BJ (cell line): Measurements from ENCODE around the gene PRICKLE1. TPM values are rescaled to one million over a fixed set of nuclear protein-coding genes. Genes with fewer than 3 reads are reported as not detected.

Experiments used
- CTCF ChIA-PET: fragments of 350-600 bp; formaldehyde crosslinking; extraction: SDS; loops from one replicate; lab custom pipeline; 2021; ENCODE audit warnings: antibody characterized with exemption, inconsistent platforms; lab: Yijun Ruan, JAX
- POLR2A ChIA-PET: fragments of 300-600 bp; sonication (Branson Sonifier 250); formaldehyde crosslinking; extraction: SDS; loops from one replicate; lab custom pipeline; 2021; ENCODE audit warnings: antibody characterized with exemption; lab: Charles Lee
- DNase-seq: peaks from one replicate; pipeline ENCODE4 v3.0.0-alpha.2; 2011; ENCODE audit warnings: low read depth
- H3K27me3 ChIP-seq: 2 replicates; pipeline ENCODE4 v1.6.0; 2011; ENCODE audit warnings: low read length; ENCODE audit not compliant: control insufficient read depth, insufficient read depth
- H3K36me3 ChIP-seq: 2 replicates; pipeline ENCODE4 v1.5.1; 2011; ENCODE audit warnings: low read length; ENCODE audit not compliant: control insufficient read depth, insufficient read depth
- H3K4me3 ChIP-seq: 2 replicates; pipeline ENCODE4 v1.5.1; 2011; ENCODE audit warnings: low read depth, mild to moderate bottlenecking, control low read depth, low read length
- CTCF ChIP-seq: IDR thresholded peaks from 2 replicates; pipeline ENCODE4 v1.5.1; 2011; ENCODE audit warnings: low read depth, mild to moderate bottlenecking, control low read depth, inconsistent platforms, low read length, moderate library complexity; ENCODE audit not compliant: insufficient read depth
- polyA plus RNA-seq: library from polyadenylated mRNA; depleted of rRNA; stranded (reverse); fragments of >200 nt; gene quantifications from 2 replicates; pipeline ENCODE4 v1.2.3, GENCODE V29; 2011

The PRICKLE1 gene
- polyA plus RNA-seq, 1 experiment, result 19.9 TPM

- no peak overlapping the region for H3K4me3 ChIP-seq
- TF ChIP-seq CTCF, result no peak
- no peak for DNase-seq
- CTCF ChIA-PET, result interaction anchor here (1.5 kb wide), 1 partner anchor 15 kb away, joined by 6 read pairs; no protein-coding TSS in a partner anchor
- peaks cover 17% of the 10 kb centered on the region for H3K36me3 ChIP-seq
- POLR2A ChIA-PET, result no interaction called here
- no peaks in the 10 kb centered on the region for H3K27me3 ChIP-seq
Observed at GRCh38 chr12:42468921-42469320, 120.6 kb downstream of the PRICKLE1 start.

GRCh38 chr12:42468341-42468821 lies 121.2 kb downstream of the PRICKLE1 start:
- Histone ChIP-seq H3K27me3 (no peaks in the 10 kb centered on the region), H3K4me3 (no peak overlapping the region), H3K36me3 (peaks cover 19% of the 10 kb centered on the region)
- no peak for DNase-seq
- POLR2A ChIA-PET, result interaction anchor here (0.6 kb wide), 1 partner anchor 337 kb away, joined by 3 read pairs; no protein-coding TSS in a partner anchor
- no peak for TF ChIP-seq CTCF
- CTCF ChIA-PET, result interaction anchor here (1.5 kb wide), 1 partner anchor 15 kb away, joined by 6 read pairs; no protein-coding TSS in a partner anchor

GRCh38 chr12:42463671-42464070 lies 125.9 kb downstream of the PRICKLE1 start:
- no peak for DNase-seq
- Histone ChIP-seq H3K36me3 (peaks cover 20% of the 10 kb centered on the region), H3K27me3 (no peaks in the 10 kb centered on the region), H3K4me3 (no peak overlapping the region)
- TF ChIP-seq CTCF, result no peak
- ChIA-PET CTCF (no interaction called here), POLR2A (no interaction called here)

GRCh38 chr12:42462486-42462885 lies 127.1 kb downstream of the PRICKLE1 start:
- no peak for DNase-seq
- ChIA-PET POLR2A (no interaction called here), CTCF (interaction anchor here (0.8 kb wide), 1 partner anchor 20 kb away, joined by 3 read pairs; no protein-coding TSS in a partner anchor)
- TF ChIP-seq CTCF, result no peak
- no peak overlapping the region for H3K4me3 ChIP-seq
- peaks cover 19% of the 10 kb centered on the region for H3K36me3 ChIP-seq
- H3K27me3 ChIP-seq, result no peaks in the 10 kb centered on the region

GRCh38 chr12:42459336-42459847 lies 130.2 kb downstream of the PRICKLE1 start:
- CTCF ChIA-PET, result interaction anchor here (0.5 kb wide), 1 partner anchor 330 kb away, joined by 3 read pairs; no protein-coding TSS in a partner anchor
- POLR2A ChIA-PET, result no interaction called here
- Histone ChIP-seq H3K4me3 (no peak overlapping the region), H3K27me3 (no peaks in the 10 kb centered on the region), H3K36me3 (peaks cover 10% of the 10 kb centered on the region)
- DNase-seq, result no peak
- no peak for TF ChIP-seq CTCF
